ENCODE measurements around the gene EXPH5.

DNA sequence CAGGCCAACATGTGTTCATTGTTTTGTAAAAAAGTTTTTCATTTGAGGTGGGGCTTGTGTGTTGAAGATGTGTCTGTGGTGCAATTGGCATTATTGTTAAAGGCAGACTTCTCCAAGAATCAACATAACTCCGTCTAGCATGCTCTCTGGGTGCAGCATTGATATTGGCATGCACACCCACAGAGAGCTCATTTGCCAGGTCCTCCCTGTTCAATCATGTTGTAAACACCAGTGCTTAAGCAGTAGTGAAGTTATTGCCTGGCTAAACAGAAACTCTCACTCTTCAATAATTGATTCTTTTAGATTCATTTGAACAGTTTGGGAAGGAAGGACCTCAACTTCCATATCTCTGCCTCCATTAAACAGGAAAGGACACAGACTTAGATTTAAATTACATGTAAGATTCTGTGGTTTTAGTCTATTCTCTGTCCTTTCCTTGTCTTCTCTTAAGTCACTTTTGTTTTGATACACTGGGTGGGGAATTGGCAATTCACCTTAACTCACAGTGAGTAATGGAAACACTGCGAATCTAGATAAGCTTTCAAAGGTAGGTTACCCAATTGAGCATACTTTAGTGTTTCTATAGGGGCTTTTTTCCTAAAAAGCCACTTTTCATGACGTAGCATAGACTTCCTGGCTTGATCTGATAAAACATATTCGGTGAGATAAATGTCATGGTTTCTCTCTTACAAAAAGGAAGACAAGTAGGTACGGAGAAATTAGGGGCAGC lies 30.8 kb upstream of the EXPH5 start:
- TF ChIP-seq, protein P1, sequence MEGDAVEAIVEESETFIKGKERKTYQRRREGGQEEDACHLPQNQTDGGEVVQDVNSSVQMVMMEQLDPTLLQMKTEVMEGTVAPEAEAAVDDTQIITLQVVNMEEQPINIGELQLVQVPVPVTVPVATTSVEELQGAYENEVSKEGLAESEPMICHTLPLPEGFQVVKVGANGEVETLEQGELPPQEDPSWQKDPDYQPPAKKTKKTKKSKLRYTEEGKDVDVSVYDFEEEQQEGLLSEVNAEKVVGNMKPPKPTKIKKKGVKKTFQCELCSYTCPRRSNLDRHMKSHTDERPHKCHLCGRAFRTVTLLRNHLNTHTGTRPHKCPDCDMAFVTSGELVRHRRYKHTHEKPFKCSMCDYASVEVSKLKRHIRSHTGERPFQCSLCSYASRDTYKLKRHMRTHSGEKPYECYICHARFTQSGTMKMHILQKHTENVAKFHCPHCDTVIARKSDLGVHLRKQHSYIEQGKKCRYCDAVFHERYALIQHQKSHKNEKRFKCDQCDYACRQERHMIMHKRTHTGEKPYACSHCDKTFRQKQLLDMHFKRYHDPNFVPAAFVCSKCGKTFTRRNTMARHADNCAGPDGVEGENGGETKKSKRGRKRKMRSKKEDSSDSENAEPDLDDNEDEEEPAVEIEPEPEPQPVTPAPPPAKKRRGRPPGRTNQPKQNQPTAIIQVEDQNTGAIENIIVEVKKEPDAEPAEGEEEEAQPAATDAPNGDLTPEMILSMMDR (IDR thresholded peaks at IDR 0.05): no peak
- TF ChIP-seq POLR2AphosphoS5 (IDR thresholded peaks at IDR 0.05) (no peak), POLR2A (IDR thresholded peaks at IDR 0.05) (no peak)

Measured in prostate gland (tissue), 2 donors.